PFSK-1 (cell line): ENCODE data around the gene VWA5A.

Experiments used
- FOXP2 ChIP-seq: optimal IDR thresholded peaks from 2 replicates; pipeline ENCODE3; 2011; ENCODE audit warnings: borderline replicate concordance, control low read depth, inconsistent platforms; ENCODE audit not compliant: insufficient read depth; ENCODE audit errors: extremely low read length, extremely low read depth
- POLR2AphosphoS5 ChIP-seq: IDR thresholded peaks from 2 replicates; pipeline ENCODE4 v1.6.1; 2012; ENCODE audit warnings: low read depth, mild to moderate bottlenecking, control low read depth, low read length, moderate library complexity
- REST ChIP-seq, 2 experiments: IDR thresholded peaks; 2 replicates each; pipeline versions ENCODE4 v1.6.1 to v1.8.0; 2011 to 2012; ENCODE audit warnings: low read depth in 2 of 2, low read length in 2 of 2, control low read depth in 1 of 2, inconsistent platforms in 1 of 2, mild to moderate bottlenecking in 1 of 2, moderate library complexity in 1 of 2; ENCODE audit not compliant: insufficient read depth in 1 of 2
- TAF1 ChIP-seq: IDR thresholded peaks from 2 replicates; pipeline ENCODE4 v1.6.1; 2012; ENCODE audit warnings: low read length, control low read depth, borderline replicate concordance; ENCODE audit not compliant: insufficient read depth

DNA sequence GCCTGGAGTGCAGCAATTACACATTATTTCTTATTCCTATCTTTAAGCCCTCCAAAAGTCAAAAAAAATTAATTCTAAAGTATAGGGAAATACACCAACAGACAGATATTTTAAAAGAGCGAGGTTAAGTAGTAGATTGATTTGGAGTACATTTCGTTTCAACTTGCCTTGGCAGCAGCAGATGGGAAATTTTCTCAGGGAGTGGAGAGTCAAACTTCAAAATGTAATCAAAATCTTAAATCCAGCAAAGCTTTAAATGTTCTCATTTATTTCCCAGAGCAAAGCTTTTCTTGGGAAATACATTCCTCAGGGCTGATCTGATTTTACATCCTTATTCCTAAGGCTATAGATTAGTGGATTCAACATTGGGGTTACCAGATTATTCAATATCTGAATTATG, 21.9 kb upstream of the VWA5A start:
- TF ChIP-seq TAF1 (no peak), REST (IDR thresholded peaks at IDR 0.05; ENCODE audit: insufficient read depth in 1 of 2, low read depth in 2 of 2, low read length in 2 of 2) (no peak), POLR2AphosphoS5 (no peak), FOXP2 (no peak)
